Prostate gland (tissue), 2 donors: Measurements from ENCODE around the gene BDKRB2. TPM values are rescaled to one million over a fixed set of nuclear protein-coding genes. Genes with fewer than 3 reads are reported as not detected.

Source experiments
- DNase-seq: peaks from one replicate; pipeline ENCODE4 v3.0.0-alpha.2; 2019; ENCODE audit warnings: low spot score
- H3K27ac ChIP-seq, 2 donors: fragments of 200-600 bp; sonication (generic); 2 replicates each; pipeline ENCODE4 v1.5.1; 2017 to 2019
- H3K27me3 ChIP-seq: fragments of 200-600 bp; sonication (generic); replicated peaks from 2 replicates; pipeline ENCODE4 v1.5.1; 2019; ENCODE audit not compliant: insufficient read depth
- H3K36me3 ChIP-seq, 2 donors: fragments of 200-600 bp; sonication (generic); 1 replicate in 1 of 2; 2 replicates in 1 of 2; pipeline versions ENCODE4 v1.5.1 to v1.8.1; 2017 to 2019
- H3K4me1 ChIP-seq: fragments of 200-600 bp; sonication (generic); replicated peaks from 2 replicates; pipeline ENCODE4 v1.5.1; 2019
- H3K4me3 ChIP-seq, 2 donors: fragments of 200-600 bp; sonication (generic); 2 replicates each; pipeline ENCODE4 v1.5.1; 2017 to 2019
- H3K9me3 ChIP-seq: fragments of 200-600 bp; sonication (generic); 2 replicates; pipeline ENCODE4 v1.5.1; 2017
- POLR2A ChIP-seq: fragments of 450-650 bp; IDR thresholded peaks from one replicate; pipeline ENCODE4 v1.6.1; 2016; ENCODE audit warnings: antibody characterized with exemption, mild to moderate bottlenecking
- POLR2AphosphoS5 ChIP-seq: sonication (generic); formaldehyde crosslinking; IDR thresholded peaks from one replicate; pipeline ENCODE4 v1.6.1; 2017; ENCODE audit warnings: antibody characterized with exemption
- WGBS: methylation state at CpG from one replicate; pipeline ENCODE4 v1.1.5; 2018; 5-methylcytosine and 5-hydroxymethylcytosine counted together
- intact Hi-C: fragments of 100-400 bp; cut with DNase I; formaldehyde crosslinking; loops from one replicate; pipeline ENCODE4 v1.14.2; 2022
- total RNA-seq, 2 donors: library from RNA; depleted of rRNA; stranded (reverse); fragments of >200 nt; gene quantifications; one replicate each; pipeline ENCODE4 v1.1.0, GENCODE V29; 2016
- TF ChIP-seq, protein P1 (sequence below), 4 experiments: fragments of 200-600 bp in 2 of 4; fragments of 450-650 bp in 2 of 4; sonication (generic) in 2 of 4; IDR thresholded peaks; 1 replicate in 3 of 4; 2 replicates in 1 of 4; pipeline ENCODE4 v1.5.1; 2016 to 2019; ENCODE audit warnings: antibody characterized with exemption in 4 of 4, mild to moderate bottlenecking in 2 of 4, moderate library complexity in 2 of 4

BDKRB2 gene
- total RNA-seq, 2 donors from 2014 or later = 0.97 to 1.2 TPM

DNA sequence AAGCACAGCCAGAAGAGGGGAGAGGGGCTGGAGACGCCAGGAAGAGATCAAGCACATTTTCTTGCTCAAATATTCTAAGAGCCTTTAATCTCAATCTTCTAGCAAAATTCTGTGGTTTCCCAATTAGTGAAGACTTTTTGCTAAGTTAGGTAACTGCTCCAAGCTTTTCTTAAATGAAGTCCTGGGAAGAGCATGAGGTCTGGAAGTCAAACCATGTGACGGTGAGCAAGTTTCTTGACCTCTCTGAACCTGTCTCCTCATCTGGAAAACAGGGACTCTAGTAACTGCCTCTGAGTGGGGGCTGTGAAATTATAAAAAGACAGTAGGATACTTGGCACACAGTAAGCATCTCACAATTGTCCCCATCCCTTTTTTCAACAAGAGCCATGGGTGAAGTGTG lies 75.5 kb downstream of the BDKRB2 start:
- Histone ChIP-seq H3K9me3 (no peaks in the 10 kb centered on the region), H3K27ac (no peak overlapping the region), H3K36me3 (no peaks in the 10 kb centered on the region), H3K27me3 (no peaks in the 10 kb centered on the region), H3K4me1 (no peaks in the 10 kb centered on the region), H3K4me3 (no peak overlapping the region)
- intact Hi-C loops = no loop called here
- TF ChIP-seq POLR2AphosphoS5 (no peak), POLR2A (no peak)
- TF ChIP-seq, protein P1, sequence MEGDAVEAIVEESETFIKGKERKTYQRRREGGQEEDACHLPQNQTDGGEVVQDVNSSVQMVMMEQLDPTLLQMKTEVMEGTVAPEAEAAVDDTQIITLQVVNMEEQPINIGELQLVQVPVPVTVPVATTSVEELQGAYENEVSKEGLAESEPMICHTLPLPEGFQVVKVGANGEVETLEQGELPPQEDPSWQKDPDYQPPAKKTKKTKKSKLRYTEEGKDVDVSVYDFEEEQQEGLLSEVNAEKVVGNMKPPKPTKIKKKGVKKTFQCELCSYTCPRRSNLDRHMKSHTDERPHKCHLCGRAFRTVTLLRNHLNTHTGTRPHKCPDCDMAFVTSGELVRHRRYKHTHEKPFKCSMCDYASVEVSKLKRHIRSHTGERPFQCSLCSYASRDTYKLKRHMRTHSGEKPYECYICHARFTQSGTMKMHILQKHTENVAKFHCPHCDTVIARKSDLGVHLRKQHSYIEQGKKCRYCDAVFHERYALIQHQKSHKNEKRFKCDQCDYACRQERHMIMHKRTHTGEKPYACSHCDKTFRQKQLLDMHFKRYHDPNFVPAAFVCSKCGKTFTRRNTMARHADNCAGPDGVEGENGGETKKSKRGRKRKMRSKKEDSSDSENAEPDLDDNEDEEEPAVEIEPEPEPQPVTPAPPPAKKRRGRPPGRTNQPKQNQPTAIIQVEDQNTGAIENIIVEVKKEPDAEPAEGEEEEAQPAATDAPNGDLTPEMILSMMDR (IDR thresholded peaks at IDR 0.05) = no peak
- 90% methylated on average over 2 of the region's 2 CpGs for WGBS
- DNase-seq = no peak

DNA sequence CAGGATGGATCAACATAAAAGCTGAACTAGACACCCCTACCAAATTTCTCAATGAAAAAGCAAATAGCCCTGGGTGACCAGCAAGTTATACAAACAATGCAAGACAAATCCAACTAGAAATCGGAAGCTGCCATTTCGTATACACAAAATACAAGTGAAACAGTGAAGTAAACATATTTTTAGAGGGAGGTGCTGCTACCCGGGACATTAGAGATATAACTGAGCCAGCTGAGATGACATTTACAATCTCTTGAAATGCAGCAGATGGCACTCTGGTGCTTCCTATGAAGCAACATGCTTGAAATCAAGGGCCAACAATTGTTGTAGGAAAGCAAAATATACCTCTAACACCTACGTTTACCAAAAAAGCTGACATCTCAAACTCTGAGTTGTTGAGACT lies 76.8 kb downstream of the BDKRB2 start:
- intact Hi-C loops = no loop called here
- H3K9me3 ChIP-seq = no peaks in the 10 kb centered on the region
- WGBS = 25% methylated on average over 4 of the region's 4 CpGs
- H3K4me3 ChIP-seq = no peak overlapping the region
- no peaks in the 10 kb centered on the region for H3K27me3 ChIP-seq
- no peak for DNase-seq
- H3K36me3 ChIP-seq = no peaks in the 10 kb centered on the region
- no peak overlapping the region for H3K27ac ChIP-seq
- no peaks in the 10 kb centered on the region for H3K4me1 ChIP-seq
- no peak for TF ChIP-seq POLR2A
- TF ChIP-seq, protein P1 (IDR thresholded peaks at IDR 0.05) = no peak
- TF ChIP-seq POLR2AphosphoS5 = no peak

DNA sequence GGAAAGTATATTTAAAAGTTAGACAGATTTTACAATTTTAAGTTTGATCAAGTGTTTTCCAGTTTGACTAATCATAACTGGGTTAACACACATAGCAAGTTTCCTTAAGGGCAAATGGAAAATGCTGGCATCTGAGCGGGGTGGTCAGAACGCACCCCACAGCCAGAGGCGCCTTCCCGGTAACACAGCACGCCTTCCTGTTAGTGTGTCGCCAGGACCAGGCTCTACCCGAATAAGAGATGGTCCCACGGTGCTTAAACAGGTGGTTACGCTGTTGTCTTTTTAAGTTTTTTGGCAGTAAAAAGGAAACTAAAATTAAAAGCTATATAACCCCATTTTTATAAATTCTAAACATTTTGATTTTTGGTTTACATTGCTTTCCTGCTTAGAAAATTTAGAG lies 79.4 kb downstream of the BDKRB2 start:
- H3K27me3 ChIP-seq = no peaks in the 10 kb centered on the region
- DNase-seq = no peak
- WGBS = 93% methylated on average over 9 of the region's 9 CpGs
- H3K27ac ChIP-seq = no peak overlapping the region
- H3K4me1 ChIP-seq = no peaks in the 10 kb centered on the region
- intact Hi-C loops = no loop called here
- no peaks in the 10 kb centered on the region for H3K9me3 ChIP-seq
- no peaks in the 10 kb centered on the region for H3K36me3 ChIP-seq
- no peak overlapping the region for H3K4me3 ChIP-seq
- TF ChIP-seq POLR2AphosphoS5 (no peak), POLR2A (no peak)
- TF ChIP-seq, protein P1 (IDR thresholded peaks at IDR 0.05) = no peak

DNA sequence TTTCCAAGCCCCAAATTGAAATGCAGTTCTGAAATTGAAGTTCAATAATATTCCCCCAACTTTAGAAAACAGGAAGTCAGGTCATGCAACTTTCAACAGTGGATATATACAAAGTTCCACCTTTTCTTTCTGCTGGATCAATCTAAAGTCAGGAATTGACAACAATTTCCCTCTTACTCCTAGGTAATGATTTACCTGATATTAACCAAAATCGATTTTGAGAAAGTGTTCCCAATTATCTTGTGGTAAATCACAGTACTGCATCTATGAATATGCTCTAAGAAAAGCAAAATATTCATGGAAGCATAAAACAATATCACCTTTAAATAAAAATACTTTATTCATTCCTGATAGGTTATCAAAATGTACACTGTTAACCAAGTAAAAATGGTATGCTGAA lies 79.8 kb downstream of the BDKRB2 start:
- TF ChIP-seq POLR2AphosphoS5 = no peak
- TF ChIP-seq, protein P1 (IDR thresholded peaks at IDR 0.05) = no peak
- TF ChIP-seq POLR2A = no peak
- Histone ChIP-seq H3K4me3 (no peak overlapping the region), H3K27ac (no peak overlapping the region), H3K4me1 (no peaks in the 10 kb centered on the region), H3K27me3 (no peaks in the 10 kb centered on the region), H3K36me3 (peaks cover 0 to 1% of the 10 kb centered on the region in 2 donors), H3K9me3 (no peaks in the 10 kb centered on the region)
- WGBS = 75% methylated on average over 1 of the region's 1 CpG
- DNase-seq = no peak
- intact Hi-C loops = no loop called here

DNA sequence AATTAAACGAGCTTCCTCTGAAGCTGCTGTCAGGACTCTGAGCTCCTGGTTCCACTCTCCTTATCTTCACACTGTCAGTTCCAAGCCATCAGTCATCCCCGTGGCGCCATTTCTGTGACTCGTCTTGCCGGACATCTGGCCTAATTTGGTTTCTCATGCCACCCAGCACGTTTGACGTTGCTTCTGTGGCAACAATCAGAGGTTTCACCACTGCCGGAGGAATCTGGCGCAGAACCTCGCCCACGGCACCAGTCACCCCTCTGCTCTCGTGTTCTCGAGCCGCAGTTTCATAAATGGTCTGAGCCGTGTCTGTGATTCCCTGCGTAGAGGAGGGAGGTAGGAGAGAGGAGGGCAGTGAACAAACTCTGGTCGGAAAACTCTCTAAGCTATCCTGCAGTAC lies 81.0 kb downstream of the BDKRB2 start:
- Histone ChIP-seq H3K4me3 (no peak overlapping the region), H3K27me3 (no peaks in the 10 kb centered on the region), H3K9me3 (no peaks in the 10 kb centered on the region), H3K36me3 (peaks cover 0 to 12% of the 10 kb centered on the region in 2 donors), H3K4me1 (no peaks in the 10 kb centered on the region), H3K27ac (no peak overlapping the region)
- 67% methylated on average over 17 of the region's 17 CpGs for WGBS
- no peak for DNase-seq
- TF ChIP-seq POLR2A (no peak), POLR2AphosphoS5 (no peak)
- TF ChIP-seq, protein P1 (IDR thresholded peaks at IDR 0.05) = no peak
- intact Hi-C loops = no loop called here
